IPS DF 4.7 (cell line): ENCODE measurements around the gene ALKAL2.

Experiments
- DNase-seq: peaks from one replicate; pipeline ENCODE4 v3.0.0-alpha.2; 2013; ENCODE audit warnings: low spot score; ENCODE audit errors: extremely low read depth

Gene ALKAL2

DNA sequence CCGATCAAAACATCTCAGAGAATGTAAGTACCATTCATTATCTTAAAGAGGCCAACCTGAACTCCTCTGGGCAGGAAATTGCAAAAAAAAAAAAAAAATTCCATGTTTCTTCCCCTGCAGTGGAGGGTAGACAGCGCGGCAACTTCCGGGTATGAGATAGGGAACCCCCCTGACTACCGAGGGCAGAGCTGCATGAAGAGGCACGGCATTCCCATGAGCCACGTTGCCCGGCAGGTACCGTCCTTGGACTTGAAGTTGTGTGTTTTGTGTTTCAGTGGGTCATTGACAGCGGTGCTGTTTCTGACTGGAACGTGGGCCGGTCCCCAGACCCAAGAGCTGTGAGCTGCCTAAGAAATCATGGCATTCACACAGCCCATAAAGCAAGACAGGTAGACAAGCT is 16.0 kb downstream of the ALKAL2 start:
- DNase-seq = no peak

GRCh38 chr2:270861-271260 is 17.0 kb downstream of the ALKAL2 start:
- no peak for DNase-seq

DNA sequence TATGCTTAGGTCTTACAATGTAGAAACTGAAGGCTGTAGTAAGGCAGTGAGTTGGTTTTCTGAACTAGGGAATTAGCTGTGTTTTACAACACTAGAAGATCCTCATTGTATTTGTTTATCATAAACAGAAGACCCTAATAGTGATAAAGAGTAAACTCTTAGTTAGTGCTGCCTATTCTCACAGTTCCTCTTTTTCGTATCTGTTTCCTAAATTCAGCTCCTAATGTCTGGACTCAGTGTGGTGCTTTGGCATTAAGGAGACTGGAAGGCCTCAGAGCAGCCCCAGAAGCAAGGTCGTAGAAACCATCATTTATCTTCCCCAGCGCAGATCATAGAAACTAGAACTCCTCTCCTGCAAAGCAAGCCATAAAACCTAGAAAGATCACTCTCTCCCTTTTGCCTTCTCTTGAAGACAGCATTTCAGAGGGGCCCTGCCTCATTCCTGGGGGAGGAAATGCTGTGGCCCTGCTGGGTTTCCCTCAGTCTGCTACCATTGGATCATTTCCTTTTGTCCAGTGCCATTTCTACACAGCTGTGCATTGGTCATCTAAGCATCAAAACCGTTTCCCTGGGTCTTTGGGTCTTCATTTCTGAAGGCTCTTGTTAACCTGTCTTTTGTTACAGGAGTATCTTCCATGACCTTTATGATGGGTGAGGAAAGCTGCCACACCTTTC is 18.4 kb downstream of the ALKAL2 start:
- no peak for DNase-seq

DNA sequence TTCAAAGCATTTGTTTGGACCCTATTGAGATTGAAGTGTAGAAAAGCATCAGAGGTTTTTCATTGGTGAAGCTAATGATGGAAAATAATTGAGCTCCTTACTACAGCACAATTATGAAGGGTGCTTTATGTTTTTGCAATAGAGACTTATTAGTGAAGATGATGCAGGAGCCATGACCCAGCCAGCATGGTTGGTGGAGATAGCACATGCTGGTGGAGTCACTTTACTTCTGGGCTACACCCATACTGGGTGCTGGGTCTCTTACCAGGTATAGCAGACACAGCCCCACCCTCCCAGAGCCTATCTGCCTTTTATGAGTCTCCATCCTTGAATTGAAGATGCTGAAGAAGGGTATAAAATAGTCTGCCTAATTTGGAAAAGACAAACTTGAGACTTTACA is 19.6 kb downstream of the ALKAL2 start:
- no peak for DNase-seq

- DNase-seq = peak; percentile 80
Observed at GRCh38 chr2:264493-265468, 23.1 kb downstream of the ALKAL2 start, which contains the start of gene ACP1. Gene ACP1 (plus strand): TSS chr2:264947. CDS start chr2:264965, 18 bp downstream.

DNA sequence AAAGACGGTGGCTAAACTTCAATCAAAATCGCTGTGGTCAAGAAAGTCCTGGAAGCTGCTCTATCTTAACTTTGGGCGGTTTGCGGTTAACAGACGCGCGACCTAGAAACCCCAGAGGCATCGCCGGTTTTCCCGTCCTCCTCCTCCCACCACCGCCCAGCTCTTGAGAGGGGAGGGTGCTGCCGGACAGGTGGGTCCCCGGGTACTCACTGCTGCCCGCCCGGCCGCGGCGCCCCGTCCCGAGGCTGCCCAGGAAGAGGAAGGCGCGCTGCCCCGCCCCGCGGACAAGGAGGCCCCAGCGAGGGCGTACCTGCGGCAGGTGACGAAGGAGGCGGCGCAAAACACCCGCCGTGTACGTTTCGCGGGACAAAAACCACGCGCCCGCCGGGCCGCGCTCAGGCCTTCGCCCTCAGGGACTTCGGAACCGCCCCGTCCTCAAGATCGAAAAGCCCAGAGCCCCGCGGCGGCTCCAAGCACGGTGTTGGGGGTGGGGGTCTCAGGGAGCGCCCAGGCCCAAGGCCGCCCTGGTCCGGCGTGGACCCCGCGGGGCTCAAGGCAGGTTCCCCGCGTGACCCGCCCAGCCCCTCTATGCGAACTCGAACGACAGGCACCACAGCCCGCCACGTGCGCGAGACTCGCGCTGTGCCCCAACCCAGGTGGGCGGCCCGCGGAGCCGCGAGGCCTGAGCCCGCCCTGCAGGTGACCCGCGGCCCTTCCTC is 24.0 kb downstream of the ALKAL2 start, which contains the start of gene SH3YL1:
TSS of gene SH3YL1 (minus strand) at position 259 of the 719 bp plus-strand sequence. CDS start at position 211, 48 bp downstream.
- no peak for DNase-seq

DNA sequence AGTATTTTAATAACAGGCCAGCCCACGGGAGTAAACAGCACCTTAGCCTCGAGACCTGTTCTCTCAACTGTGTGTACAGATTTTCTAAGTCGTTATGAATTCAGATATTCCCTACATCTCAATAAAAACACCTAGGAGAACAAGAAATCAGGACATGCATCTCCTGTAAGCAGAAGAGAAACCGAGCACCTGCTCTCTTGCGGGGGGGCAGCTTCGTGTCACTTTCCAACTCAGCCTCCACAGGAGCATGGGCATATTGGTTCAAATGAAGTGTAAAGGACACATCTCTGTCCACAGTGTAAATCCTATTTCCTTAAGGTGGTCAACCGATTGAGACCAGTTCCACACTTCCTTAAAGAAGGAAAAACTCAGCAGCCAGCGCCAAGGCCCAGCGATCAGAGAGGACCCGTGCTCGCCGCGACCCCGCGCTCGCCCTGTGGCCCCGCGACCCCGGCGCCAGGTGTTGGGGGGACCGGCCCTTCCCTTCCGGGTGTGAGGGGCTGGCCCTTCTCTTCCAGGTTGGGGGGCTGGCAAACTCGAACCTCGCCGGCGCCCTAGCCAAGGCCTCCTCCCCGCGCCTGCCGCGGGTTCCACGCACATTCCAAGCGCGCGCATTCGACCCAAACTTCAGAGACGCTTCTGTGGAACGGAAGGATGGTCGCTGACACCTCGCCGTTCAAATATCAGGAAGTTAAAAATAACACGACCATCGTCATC is 24.7 kb downstream of the ALKAL2 start:
- no peak for DNase-seq

GRCh38 chr2:262117-262516 is 25.8 kb downstream of the ALKAL2 start:
- no peak for DNase-seq

- no peak for DNase-seq
Observed at GRCh38 chr2:260507-261161, 27.3 kb downstream of the ALKAL2 start.

GRCh38 chr2:259789-260331 is 28.0 kb downstream of the ALKAL2 start:
- DNase-seq = no peak

DNA sequence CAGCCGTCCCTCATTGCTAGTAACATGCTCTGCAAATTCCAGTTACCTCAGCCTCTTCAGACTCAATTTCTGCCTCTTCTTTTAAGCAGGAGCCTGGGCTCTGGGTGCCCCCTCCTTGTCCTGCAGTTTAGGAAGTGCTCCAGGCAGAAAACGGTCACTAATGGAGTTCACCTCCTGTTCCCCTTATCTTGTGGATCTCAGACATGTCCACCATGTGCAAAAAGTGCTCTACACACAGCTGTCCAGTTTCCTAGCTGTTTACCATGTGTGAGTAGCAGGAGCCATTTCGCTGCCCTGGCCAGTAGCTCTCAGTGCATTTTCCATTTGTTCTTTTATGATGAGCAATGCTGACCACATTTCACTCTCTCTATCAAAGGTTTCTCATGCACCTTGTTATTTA is 29.0 kb downstream of the ALKAL2 start:
- no peak for DNase-seq

GRCh38 chr2:257842-258241 is 30.0 kb downstream of the ALKAL2 start:
- no peak for DNase-seq

DNA sequence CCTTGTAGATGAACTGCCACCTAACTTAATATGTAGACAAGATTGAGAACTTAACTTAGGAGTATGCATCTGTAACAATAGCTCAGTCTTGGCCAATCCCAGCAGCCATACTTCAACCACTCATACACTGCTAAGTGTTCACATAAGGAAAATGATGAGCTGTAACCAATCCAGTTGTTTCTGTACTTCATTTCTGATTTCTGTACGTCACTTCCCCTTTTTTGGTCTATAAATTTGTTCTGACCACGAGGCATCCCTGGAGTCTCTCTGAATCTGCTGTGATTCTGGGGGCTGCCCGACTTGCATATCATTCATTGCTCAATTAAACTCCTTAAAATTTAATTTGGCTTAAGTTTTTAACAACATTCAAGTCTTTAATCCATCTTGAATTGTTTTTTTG is 30.5 kb downstream of the ALKAL2 start:
- no peak for DNase-seq

GRCh38 chr2:256094-256493 is 31.8 kb downstream of the ALKAL2 start:
- no peak for DNase-seq

DNA sequence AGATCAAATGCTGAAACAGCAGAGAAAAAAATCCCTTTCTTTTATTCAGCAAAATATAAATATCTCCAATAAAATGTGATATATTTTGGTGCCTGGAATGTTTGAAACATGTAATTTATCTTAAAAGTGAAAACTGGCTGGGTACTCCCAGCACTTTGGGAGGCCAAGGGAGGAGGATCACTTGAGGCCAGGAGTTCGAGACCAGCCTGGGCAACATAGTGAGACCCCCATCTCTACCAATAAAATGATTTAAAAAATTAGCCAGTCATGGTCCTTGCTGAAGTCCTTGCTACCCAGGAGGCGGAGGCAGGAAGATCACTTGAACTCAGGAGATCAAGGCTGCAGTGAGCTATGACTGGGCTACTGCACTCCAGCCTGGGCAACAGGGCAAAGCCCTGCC is 32.7 kb downstream of the ALKAL2 start:
- no peak for DNase-seq

GRCh38 chr2:254241-254640 is 33.6 kb downstream of the ALKAL2 start:
- no peak for DNase-seq

DNA sequence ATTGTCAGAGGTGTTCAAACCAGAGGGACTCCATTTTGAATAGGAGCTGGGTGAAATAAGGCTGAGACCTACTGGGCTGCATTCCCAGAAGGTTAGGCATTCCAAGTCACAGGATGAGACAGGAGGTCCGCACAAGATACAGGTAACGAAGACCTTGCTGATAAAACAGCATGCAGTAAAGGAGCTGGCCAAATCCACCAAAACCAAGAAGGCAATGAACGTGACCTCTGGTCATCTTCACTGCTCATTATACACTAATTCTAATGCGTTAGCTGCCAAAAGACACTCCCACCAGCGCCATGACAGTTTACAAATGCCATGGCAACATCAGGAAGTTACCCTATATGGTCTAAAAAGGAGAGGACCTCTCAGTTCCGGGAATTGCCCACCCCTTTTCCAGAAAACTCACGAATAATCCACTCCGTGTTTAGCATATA is 34.7 kb downstream of the ALKAL2 start:
- DNase-seq = no peak

DNA sequence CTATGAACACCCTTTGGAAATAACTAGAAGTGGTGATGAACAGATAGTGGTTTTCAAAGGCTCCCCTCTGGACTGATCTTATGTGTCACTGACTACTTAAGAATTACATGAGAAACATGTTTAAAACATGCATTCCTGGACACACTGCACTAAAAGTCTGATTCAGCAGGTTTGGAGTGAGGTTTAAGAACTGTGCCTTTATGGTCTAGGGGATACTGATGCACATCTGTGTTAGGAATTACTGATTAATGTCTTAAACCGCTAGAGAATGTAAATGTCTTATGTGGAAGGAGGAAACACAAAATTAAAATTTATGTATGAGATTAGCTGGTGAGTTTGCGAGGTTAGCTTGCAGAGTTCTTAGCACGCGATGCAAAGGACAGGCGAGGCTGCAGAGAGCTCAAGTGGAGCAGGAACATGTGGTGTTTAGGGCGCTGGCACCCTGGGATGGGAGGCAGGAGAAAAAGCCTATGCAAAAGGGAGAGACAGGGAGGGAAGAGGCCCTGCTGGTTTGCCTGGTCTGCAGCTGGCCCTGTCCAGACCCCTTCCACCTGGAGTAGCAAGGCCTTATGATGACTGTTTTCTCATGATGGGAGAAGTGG is 35.8 kb downstream of the ALKAL2 start:
- no peak for DNase-seq

DNA sequence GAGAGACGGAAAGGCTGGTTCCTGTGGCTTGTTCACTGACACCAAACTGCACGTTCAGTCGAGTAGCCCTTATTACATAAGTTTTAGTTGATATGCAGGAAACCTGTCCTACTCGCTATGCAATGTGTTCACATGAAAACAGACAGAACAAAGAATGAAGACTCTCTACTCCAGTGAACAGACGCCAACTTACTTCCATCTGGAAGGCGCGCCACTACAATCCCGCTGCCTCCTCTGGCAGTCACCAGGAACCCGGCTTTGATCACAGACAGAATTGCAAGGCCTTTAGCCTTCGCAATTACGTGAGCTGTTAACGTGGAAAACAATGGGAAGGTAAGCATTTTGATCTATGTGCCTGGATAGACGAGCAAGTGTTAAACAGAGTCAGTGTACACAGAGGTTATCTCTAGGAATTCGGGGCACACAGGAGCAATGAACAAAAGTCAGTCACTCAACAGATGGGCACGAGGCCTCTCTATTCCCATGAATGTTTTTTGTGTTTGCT is 38.3 kb downstream of the ALKAL2 start:
- no peak for DNase-seq

GRCh38 chr2:248724-249123 is 39.2 kb downstream of the ALKAL2 start:
- DNase-seq = no peak
